ENCODE results near the gene CPSF2. TPM values are rescaled to one million over a fixed set of nuclear protein-coding genes. Genes with fewer than 3 reads are reported as not detected.

CPSF2 gene
- polyA plus RNA-seq, 1 of the 3 experiments (the other 2 are of a cell fraction): 11.7 TPM

- H3F3A ChIP-seq (replicated peaks; ENCODE audit: insufficient read depth): no peaks in the 10 kb centered on the region
- ChIA-PET POLR2A (no interaction called here), CTCF (no interaction called here)
- no peak for TF ChIP-seq RAD21 (IDR thresholded peaks at IDR 0.05; ENCODE audit: low read length)
- no peak for TF ChIP-seq IRF3 (IDR thresholded peaks at IDR 0.05; ENCODE audit: low read depth, low read length)
- TF ChIP-seq USF1 (IDR thresholded peaks at IDR 0.05; ENCODE audit: borderline replicate concordance, low read depth): no peak
- no peak for TF ChIP-seq TEAD4 (IDR thresholded peaks at IDR 0.05; ENCODE audit: borderline replicate concordance, insufficient read depth)
- TF ChIP-seq ZBTB33 (IDR thresholded peaks at IDR 0.05; ENCODE audit: borderline replicate concordance, low read depth): no peak
- no peak for TF ChIP-seq RCOR1 (IDR thresholded peaks at IDR 0.05; ENCODE audit: low read length)
- no peak for TF ChIP-seq MXI1 (IDR thresholded peaks at IDR 0.05; ENCODE audit: low read depth, low read length)
- TF ChIP-seq CTCF (IDR thresholded peaks at IDR 0.05): no peak
- no peak for TF ChIP-seq MAX (IDR thresholded peaks at IDR 0.05; ENCODE audit: low read depth)
- TF ChIP-seq POLR2AphosphoS5 (IDR thresholded peaks at IDR 0.05; ENCODE audit: low read depth, low read length): no peak
- no peak for TF ChIP-seq JUND (IDR thresholded peaks at IDR 0.05)
- no peak for TF ChIP-seq FOSL2 (IDR thresholded peaks at IDR 0.05; ENCODE audit: borderline replicate concordance, low read depth)
- TF ChIP-seq TCF12 (IDR thresholded peaks at IDR 0.05): no peak
- no peak for TF ChIP-seq REST (IDR thresholded peaks at IDR 0.05; ENCODE audit: low read depth, low read length)
- no peak for TF ChIP-seq RXRA (IDR thresholded peaks at IDR 0.05; ENCODE audit: borderline replicate concordance, low read depth)
- no peak for TF ChIP-seq USF2 (IDR thresholded peaks at IDR 0.05; ENCODE audit: borderline replicate concordance, low read depth, low read length)
- TF ChIP-seq GATA2 (CRISPR knock-in tag; IDR thresholded peaks at IDR 0.05): no peak
- no peak for TF ChIP-seq NRF1 (IDR thresholded peaks at IDR 0.05; ENCODE audit: low read depth, low read length)
- TF ChIP-seq EZH2phosphoT487 (IDR thresholded peaks at IDR 0.05; ENCODE audit: borderline replicate concordance, low read depth): no peak
- H3K4me2 ChIP-seq: no peak overlapping the region
- no peak overlapping the region for H3K27ac ChIP-seq (ENCODE audit: low read depth in 2 of 2, low read length in 1 of 2)
- no peaks in the 10 kb centered on the region for H3K4me1 ChIP-seq (ENCODE audit: control insufficient read depth in 1 of 2, insufficient read depth in 2 of 2, low read depth in 1 of 2, low read length in 1 of 2)
- no peaks in the 10 kb centered on the region for H3K79me2 ChIP-seq (ENCODE audit: insufficient read depth)
- no peaks in the 10 kb centered on the region for H3K9me2 ChIP-seq
- no peak overlapping the region for H3K9ac ChIP-seq
- no peak overlapping the region for H3K4me3 ChIP-seq (ENCODE audit: low read depth in 2 of 2, low read length in 1 of 2)
- no peak overlapping the region for H2AFZ ChIP-seq (ENCODE audit: low read depth)
- WGBS (ENCODE audit: low lambda C conversion rate): 48% methylated on average over 5 of the region's 5 CpGs
- H3K36me3 ChIP-seq (replicated peaks in 1 of 2; ENCODE audit: control insufficient read depth in 1 of 2, insufficient read depth in 2 of 2, low read length in 1 of 2): no peaks in the 10 kb centered on the region
- H4K20me1 ChIP-seq (ENCODE audit: insufficient read depth): no peaks in the 10 kb centered on the region
- H3K27me3 ChIP-seq (ENCODE audit: insufficient read depth): peaks cover 49% of the 10 kb centered on the region; the same call in 1 of the 2 replicates
- H3K9me3 ChIP-seq: no peaks in the 10 kb centered on the region
- DNase-seq: no peak
Observed at GRCh38 chr14:92198804-92199203, 77.0 kb downstream of the CPSF2 start.
